ENCODE results near the gene C15orf61.

- TF ChIP-seq, protein P1, sequence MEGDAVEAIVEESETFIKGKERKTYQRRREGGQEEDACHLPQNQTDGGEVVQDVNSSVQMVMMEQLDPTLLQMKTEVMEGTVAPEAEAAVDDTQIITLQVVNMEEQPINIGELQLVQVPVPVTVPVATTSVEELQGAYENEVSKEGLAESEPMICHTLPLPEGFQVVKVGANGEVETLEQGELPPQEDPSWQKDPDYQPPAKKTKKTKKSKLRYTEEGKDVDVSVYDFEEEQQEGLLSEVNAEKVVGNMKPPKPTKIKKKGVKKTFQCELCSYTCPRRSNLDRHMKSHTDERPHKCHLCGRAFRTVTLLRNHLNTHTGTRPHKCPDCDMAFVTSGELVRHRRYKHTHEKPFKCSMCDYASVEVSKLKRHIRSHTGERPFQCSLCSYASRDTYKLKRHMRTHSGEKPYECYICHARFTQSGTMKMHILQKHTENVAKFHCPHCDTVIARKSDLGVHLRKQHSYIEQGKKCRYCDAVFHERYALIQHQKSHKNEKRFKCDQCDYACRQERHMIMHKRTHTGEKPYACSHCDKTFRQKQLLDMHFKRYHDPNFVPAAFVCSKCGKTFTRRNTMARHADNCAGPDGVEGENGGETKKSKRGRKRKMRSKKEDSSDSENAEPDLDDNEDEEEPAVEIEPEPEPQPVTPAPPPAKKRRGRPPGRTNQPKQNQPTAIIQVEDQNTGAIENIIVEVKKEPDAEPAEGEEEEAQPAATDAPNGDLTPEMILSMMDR (IDR thresholded peaks at IDR 0.05) = no peak
- no peak for TF ChIP-seq TCF7L2 (IDR thresholded peaks at IDR 0.05; ENCODE audit: low read depth, low read length)
Measured at GRCh38 chr15:67515090-67515489, 5.8 kb upstream of the C15orf61 start.

Data from Panc1 (cell line).